Psoas muscle (tissue), 8 donors: ENCODE results near the gene ZC3H6. TPM values are rescaled to one million over a fixed set of nuclear protein-coding genes. Genes with fewer than 3 reads are reported as not detected.

Source experiments
- ATAC-seq, 4 donors: fragments of 200-7000 bp; cut with Tn5 transposase; one replicate each; pipeline ENCODE4 v1.9.1; 2020; ENCODE audit warnings: moderate library complexity in 3 of 4, mild to moderate bottlenecking in 2 of 4
- DNase-seq, 2 donors: peaks; one replicate each; pipeline ENCODE4 v3.0.0-alpha.2; 2020
- H3K27ac ChIP-seq: fragments of 200-600 bp; one replicate; pipeline ENCODE4 v1.8.0; 2022
- H3K27me3 ChIP-seq, 3 donors: fragments of 200-600 bp in 1 of 3; one replicate each; pipeline versions ENCODE4 v1.6.1 to v1.8.0; 2013 to 2022; ENCODE audit warnings: low read length in 2 of 3, mild to moderate bottlenecking in 2 of 3, moderate library complexity in 1 of 3; ENCODE audit not compliant: insufficient read depth in 3 of 3
- H3K36me3 ChIP-seq, 2 donors: fragments of 200-600 bp in 1 of 2; one replicate each; pipeline versions ENCODE4 v1.6.1 to v1.8.0; 2013 to 2022; ENCODE audit warnings: low read depth in 1 of 2, mild to moderate bottlenecking in 1 of 2, moderate library complexity in 1 of 2; ENCODE audit not compliant: insufficient read depth in 1 of 2
- H3K4me1 ChIP-seq: fragments of 200-600 bp; one replicate; pipeline ENCODE4 v1.8.0; 2022
- H3K4me3 ChIP-seq: fragments of 200-600 bp; one replicate; pipeline ENCODE4 v1.8.0; 2022; ENCODE audit warnings: mild to moderate bottlenecking
- H3K9me3 ChIP-seq: fragments of 200-600 bp; one replicate; pipeline ENCODE4 v1.8.0; 2022
- CTCF ChIP-seq: fragments of 200-600 bp; IDR thresholded peaks from one replicate; pipeline ENCODE4 v1.8.0; 2022; ENCODE audit warnings: antibody characterized with exemption
- WGBS, 3 donors: extraction: QIAGEN DNeasy Blood & Tissue Kit; methylation state at CpG; one replicate each; pipeline versions ENCODE4 v1.1.6 to v1.1.7; 2013; 5-methylcytosine and 5-hydroxymethylcytosine counted together
- intact Hi-C, 2 donors: fragments of 100-400 bp; cut with DNase I; formaldehyde crosslinking; loops; one replicate each; pipeline versions ENCODE4 v1.11.0 to v1.14.2; 2022
- polyA plus RNA-seq, 3 donors: library from polyadenylated mRNA; stranded (reverse); fragments of 200-250 nt; gene quantifications; one replicate each; pipeline ENCODE4 v1.2.3, GENCODE V29; 2013
- total RNA-seq, 4 donors: library from RNA; stranded (reverse); fragmentation: NEBNext Ultra II Directional in 2 of 4; extraction: Animal tissue kit (Norgen Biotek cat#: 25700) in 2 of 4; gene quantifications; one replicate each; pipeline versions ENCODE4 v1.2.1 to v1.2.4, GENCODE V29; 2021 to 2023
- donor health status: healthy with polysubstance abuse.
- donor health status: DM: no; HTN: no; CAD: no; lungs with moderate emphysema.
- donor health status: Bipolar disorder and iron deficiency.
- donor health status: healthy.
- donor health status: DM: yes; HTN: yes; CAD: no.
- donor health status: DM: no; HTN: no; CAD: no.
- donor health status: DM: no; HTN: no; CAD: no.
- donor health status: DM: yes; HTN: yes; CAD: no.

The ZC3H6 gene
- total and polyA plus RNA-seq, 7 donors, result 0.81 to 14.6 (median 11.2) TPM

GRCh38 chr2:112317303-112318158 is 42.1 kb downstream of the ZC3H6 start:
- Histone ChIP-seq H3K27ac (no peak overlapping the region), H3K36me3 (peaks cover 0 to 36% of the 10 kb centered on the region in 2 donors)
- intact Hi-C loops, result no loop called here

GRCh38 chr2:112318515-112318914 is 43.1 kb downstream of the ZC3H6 start:
- peaks cover 0 to 46% of the 10 kb centered on the region in 2 donors for H3K36me3 ChIP-seq
- intact Hi-C loops, result no loop called here

More at GRCh38 chr2:112317303-112318158, 42.1 kb downstream of the ZC3H6 start:
- peaks cover 4% of the 10 kb centered on the region for H3K4me1 ChIP-seq
- TF ChIP-seq CTCF, result no peak
- no peak overlapping the region for H3K4me3 ChIP-seq
- ATAC-seq (no peak), DNase-seq (no peak)
- 75 to 83% (median 77%) methylated on average over 5 of the region's 5 CpGs for WGBS, 3 donors
- H3K27me3 ChIP-seq, result no peaks in the 10 kb centered on the region
- H3K9me3 ChIP-seq, result no peaks in the 10 kb centered on the region

GRCh38 chr2:112321375-112322320 is 46.3 kb downstream of the ZC3H6 start:
- H3K9me3 ChIP-seq, result no peaks in the 10 kb centered on the region
- H3K4me3 ChIP-seq, result no peak overlapping the region
- H3K27ac ChIP-seq, result no peak overlapping the region
- DNase-seq (no peak), ATAC-seq (no peak)
- intact Hi-C loops, result no loop called here
- H3K36me3 ChIP-seq, result peaks cover 3 to 74% of the 10 kb centered on the region in 2 donors
- H3K4me1 ChIP-seq, result no peaks in the 10 kb centered on the region
- H3K27me3 ChIP-seq, result no peaks in the 10 kb centered on the region
- no peak for TF ChIP-seq CTCF
- WGBS, 3 donors, result 91 to 92% (median 92%) methylated on average over 3 of the region's 3 CpGs

More at GRCh38 chr2:112318515-112318914, 43.1 kb downstream of the ZC3H6 start:
- Histone ChIP-seq H3K27me3 (no peaks in the 10 kb centered on the region), H3K27ac (no peak overlapping the region), H3K4me1 (no peaks in the 10 kb centered on the region), H3K9me3 (no peaks in the 10 kb centered on the region), H3K4me3 (no peak overlapping the region)
- DNase-seq, result no peak
- ATAC-seq, result no peak
- no peak for TF ChIP-seq CTCF
- WGBS, 3 donors, result 55 to 69% (median 68%) methylated on average over 3 of the region's 3 CpGs

- DNase-seq, result no peak
- no peak overlapping the region for H3K4me3 ChIP-seq
- no peak overlapping the region for H3K27ac ChIP-seq
- WGBS, 3 donors, result 93 to 96% (median 95%) methylated on average over 3 of the region's 3 CpGs
- no peak for TF ChIP-seq CTCF
- peaks cover 3 to 74% of the 10 kb centered on the region in 2 donors for H3K36me3 ChIP-seq
- intact Hi-C loops, result no loop called here
- no peak for ATAC-seq
- no peaks in the 10 kb centered on the region for H3K4me1 ChIP-seq
- no peaks in the 10 kb centered on the region for H3K9me3 ChIP-seq
- no peaks in the 10 kb centered on the region for H3K27me3 ChIP-seq
Measured at GRCh38 chr2:112322919-112323318, 47.5 kb downstream of the ZC3H6 start.
